ENCODE measurements around the gene SPARC.
"Not testable (repeated sequence)": the region's sequence is repeated elsewhere in the genome, so short reads cannot be mapped to it uniquely, and the experiment has no call there.

SPARC gene, protein sequence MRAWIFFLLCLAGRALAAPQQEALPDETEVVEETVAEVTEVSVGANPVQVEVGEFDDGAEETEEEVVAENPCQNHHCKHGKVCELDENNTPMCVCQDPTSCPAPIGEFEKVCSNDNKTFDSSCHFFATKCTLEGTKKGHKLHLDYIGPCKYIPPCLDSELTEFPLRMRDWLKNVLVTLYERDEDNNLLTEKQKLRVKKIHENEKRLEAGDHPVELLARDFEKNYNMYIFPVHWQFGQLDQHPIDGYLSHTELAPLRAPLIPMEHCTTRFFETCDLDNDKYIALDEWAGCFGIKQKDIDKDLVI

DNA sequence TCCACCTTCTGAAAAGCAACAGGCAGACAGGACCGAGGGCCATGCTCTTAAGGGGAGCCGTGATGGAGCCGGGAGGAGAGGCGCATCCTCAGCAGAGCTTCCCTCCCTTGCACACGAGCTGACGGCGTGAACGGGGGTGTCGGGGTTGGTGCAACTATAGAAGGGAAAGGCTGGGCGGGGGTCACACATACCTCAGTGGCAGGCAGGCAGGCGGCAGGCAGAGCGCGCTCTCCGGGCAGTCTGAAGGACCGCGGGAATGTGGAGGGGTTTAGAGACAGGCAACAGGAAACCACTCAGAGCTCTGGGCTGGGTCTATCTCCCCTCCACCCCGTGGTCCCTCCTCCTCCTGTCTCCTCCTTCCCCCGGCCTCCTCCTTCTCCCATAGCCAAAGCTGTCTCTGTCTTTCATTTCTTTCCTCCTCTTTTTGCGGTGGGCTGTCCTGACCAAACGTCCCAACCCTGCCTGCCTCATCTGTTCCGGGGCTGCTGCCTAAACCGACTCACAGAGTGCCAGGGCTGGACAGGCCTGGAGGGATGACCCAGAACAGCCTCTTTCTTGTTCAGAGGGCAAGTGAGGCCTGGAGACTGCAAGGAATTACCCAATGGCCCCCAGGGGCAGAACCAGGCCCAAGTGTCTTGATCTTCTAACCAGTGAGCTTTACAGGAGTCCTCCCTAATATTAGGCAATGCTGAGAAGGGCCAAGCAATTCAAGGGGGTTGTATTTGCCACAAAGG lies at the start of gene SPARC:
TSS of gene SPARC (minus strand) at position 242 of the 734 bp plus-strand sequence. CDS start 10,727 bp downstream, outside the sequence.
- FAIRE-seq = no peak

DNA sequence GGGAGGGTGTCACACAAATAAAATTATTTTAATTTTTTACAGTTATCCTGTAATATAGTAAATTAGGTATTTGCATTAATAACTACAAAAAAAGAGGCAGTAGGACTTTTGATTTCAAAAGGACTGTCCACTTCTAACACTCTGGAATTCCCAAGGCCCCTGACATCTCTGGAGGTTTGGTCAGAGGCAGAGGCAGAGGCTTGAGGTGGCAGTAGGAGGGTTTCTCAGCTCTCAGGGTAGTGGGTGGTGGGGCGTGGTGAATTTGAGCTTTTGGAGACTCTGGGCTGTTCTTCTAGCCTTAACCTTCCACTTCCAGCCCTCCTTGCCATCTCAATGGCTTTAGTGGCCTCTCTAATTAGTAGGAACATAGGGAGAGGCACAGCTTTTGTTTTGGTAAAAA lies 48.9 kb upstream of the SPARC start:
- no peak for FAIRE-seq

DNA sequence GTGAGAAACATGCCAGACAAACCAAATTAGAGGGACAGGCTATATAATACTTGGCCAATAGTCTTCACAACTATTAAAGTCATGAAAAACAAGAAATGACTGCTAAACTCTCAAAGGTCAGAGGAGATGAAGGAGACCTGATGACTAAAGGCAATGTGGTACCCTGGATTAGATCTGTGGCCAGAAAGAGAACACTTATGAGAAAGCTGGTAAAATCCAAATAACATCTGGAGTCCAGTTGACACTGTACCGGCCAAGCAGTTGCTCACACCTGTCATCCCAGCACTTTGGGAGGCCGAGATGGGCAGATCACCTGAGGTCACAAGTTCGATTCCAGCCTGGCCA lies 47.3 kb upstream of the SPARC start:
- FAIRE-seq = no peak

DNA sequence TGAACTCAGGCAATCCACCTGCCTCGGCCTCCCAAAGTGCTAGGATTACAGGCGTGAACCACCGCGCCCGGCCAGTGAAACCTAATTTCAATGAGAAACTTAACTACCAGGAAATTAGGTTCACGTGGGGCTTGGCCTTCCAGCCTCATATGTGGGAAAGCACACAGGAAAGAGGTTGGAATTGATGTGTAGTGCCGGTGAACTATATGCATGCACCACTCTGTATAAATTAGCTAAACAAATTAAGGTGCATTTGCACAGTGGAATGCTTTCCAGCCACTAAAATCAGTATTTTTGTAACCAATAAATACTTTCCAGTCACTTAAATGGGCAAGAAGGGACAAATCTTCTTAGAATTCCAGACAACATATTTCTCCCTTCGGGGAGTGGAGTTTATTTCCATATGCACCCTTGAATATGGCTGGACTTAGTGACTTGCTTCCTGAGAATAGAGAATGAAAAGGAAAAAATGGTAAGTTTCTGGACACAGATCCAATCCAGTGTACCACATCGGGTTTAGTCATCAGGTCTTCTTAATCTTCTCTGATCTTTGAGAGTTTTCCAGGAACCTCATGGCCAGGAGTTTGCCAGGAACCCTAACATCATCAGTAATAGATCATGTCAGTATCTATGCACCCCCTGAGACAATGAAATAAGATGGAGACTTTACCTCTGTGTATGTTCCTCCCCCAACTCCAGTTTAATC lies 46.8 kb upstream of the SPARC start:
- FAIRE-seq = no peak

DNA sequence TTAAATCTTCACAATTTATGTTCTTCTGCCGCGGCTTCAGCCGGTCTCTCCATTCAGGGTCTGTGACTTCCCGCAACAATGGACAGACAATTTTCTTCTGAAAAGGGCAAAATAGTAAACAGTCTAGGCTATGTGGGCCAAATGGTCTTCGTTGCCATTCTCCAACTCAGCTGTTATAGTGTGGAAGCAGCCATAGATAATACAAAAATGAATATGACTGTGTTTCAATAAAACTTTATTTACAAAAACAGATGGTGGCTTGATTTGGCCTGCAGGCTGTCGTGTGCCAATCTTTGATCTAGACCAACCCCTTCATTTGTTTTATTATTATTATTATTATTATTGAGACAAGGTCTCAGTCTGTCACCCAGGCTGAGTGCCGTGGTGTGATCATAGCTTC lies 43.7 kb upstream of the SPARC start:
- FAIRE-seq = no peak

DNA sequence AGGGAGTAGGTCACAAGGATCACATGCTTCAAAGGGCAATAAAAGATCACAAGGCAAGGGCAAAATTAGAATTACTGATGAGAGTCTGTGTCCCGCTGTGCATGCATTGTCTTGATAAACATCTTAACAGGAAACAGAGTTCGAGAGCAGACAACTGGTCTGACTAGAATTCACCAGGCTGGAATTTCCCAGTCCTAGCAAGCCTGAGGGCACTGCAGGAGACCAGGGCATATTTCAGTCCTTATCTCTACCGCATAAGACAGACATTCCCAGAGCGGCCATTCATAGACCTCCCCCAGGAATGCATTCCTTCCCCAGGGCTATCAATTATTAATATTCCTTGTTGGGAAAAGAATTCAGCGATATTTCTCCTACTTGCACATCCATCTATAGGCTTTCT lies 42.9 kb upstream of the SPARC start:
- not testable (repeated sequence) for FAIRE-seq

DNA sequence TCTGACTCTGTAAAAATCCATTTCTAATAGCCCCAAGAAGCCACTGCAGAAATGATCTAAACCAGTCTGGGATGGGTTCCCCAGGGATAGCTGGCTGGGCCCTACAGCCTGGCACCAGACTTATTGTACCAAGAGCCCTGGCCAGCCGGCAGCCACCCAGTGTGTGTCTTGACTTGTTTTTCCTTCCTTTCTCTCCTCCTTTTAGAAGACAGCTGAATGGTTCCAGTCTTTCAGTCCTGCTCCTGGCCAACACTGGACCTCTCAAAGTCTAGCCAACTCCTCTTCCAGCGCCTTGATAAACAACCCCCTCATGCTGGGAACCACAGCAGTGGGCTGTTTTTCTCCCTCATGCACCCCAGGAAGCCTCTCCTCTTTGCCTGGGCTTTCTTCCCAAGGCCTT lies 37.6 kb upstream of the SPARC start:
- FAIRE-seq = no peak

DNA sequence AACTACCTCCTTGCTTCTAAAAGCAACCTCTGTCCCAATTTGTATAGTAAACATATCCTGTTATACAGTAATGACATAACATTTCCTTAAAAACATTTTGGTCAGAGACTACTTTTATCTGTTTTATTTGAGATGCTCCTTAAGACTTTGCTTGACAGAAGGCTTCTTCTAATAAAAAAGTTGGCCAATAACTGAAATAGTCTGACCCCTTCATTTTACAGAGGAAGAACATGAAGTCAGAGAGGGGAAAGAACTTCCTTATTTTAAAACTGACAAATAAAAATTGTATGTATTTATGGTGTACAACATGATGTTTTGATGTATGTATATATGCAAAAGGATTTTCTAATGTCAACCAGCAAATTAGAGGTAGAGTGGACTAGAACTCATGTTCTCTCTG lies 35.8 kb upstream of the SPARC start:
- no peak for FAIRE-seq

DNA sequence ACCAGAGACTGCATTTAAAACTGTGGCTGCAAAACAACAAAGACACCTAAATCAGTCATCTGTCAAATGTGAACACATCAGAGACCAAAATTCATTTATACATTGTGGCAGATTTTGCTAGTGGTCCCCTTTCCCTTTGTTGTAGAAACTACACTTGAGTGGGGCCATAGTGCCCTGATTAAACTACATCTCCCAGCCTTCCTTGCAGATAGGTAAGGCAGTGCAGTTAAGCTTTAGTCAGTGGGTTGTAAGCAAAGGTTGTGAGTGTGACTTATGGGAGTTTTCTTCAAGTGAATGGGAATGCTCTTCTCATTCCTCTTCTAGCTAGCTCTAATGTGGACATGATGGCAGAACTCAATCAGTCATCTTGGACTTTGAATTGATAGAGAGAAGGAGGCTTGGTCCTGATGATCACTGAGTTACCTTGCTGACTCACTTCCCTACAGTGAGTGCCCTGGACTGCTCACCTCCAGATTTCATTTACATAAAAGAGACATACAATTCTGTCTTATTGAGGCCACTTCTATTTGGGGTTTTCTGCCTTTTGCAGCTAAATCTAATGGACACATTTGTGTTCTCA lies 35.2 kb upstream of the SPARC start:
- no peak for FAIRE-seq

DNA sequence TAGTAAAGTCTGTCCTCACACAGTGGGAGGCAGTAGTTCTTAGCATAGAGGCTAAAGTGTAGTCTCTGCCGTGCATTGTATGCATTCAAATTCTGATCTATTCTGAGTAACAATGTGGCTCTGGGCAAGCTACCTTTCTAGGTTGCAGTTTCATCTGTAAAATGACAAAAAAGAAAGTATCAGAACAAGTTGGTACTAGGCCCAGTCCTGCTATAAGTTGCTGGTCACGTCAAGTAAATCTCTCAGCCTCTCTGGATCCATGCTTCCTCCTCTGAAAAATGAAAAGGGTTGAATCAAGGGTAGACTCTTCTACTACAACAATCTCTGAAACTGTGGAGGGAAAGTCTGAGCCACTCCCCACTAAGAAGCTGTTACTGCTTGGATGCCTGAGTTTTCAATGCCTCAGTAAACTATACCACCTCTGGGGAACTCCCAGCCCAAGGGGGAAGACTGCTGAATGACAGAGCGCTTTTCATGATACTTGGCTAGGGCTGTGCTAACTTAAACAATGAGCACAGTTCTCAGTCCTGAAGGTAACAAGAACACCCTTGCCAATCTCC lies 34.5 kb upstream of the SPARC start:
- no peak for FAIRE-seq

DNA sequence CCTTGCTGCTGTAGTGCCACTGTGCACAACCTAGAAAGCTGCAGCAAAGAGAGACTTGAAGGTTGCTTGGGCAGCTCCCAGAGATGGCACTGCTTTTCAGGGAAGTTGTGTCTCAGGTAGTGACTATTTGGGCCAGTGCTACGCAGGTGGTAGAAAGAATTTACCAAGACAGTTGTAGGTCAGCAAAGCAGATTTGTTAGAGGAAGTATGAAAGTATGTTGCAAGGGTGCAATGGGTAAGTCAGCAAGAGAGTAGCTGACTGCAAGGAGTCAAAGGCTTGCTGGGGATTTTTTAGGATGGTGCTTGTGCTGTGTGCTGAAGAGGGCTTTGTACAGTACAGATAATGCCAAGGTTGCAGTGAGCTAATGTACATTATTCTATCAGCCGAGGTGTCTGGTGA lies 33.5 kb upstream of the SPARC start:
- FAIRE-seq = no peak

DNA sequence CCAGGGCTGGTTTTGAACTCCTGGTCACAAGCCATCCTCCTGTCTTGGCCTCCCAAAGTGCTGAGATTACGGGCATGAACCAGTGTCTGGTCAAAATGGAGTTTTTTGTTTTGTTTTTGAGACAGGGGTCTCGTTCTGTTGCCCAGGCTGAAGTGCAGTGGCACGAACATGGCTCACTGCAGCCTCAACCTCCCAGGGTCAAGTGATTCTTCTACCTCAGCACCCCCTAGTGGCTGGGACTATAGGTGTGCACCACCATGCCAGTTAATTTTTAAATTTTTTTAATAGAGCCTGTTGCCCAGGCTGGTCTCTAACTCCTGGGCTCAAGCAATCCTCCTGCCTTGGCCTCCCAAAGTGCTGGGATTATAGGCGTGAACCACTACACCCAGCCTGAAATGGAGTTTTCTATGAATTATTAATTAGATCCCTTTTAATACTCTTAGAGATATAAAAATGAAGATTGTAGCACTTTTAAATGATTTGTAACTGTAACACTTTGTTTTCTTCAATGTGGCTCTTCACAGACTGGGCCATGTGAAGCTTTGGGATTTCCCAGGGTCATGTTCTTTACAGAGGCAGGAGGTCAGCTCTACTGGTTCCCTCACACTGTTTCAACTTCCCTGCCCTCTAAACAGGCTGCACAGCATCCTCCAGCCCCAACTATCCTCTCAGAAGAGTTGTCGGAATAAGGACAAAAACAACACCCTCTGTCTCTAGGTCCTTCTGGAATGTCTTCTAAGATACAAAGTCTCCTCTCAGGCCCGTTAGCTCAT lies 32.7 kb upstream of the SPARC start:
- FAIRE-seq = no peak

DNA sequence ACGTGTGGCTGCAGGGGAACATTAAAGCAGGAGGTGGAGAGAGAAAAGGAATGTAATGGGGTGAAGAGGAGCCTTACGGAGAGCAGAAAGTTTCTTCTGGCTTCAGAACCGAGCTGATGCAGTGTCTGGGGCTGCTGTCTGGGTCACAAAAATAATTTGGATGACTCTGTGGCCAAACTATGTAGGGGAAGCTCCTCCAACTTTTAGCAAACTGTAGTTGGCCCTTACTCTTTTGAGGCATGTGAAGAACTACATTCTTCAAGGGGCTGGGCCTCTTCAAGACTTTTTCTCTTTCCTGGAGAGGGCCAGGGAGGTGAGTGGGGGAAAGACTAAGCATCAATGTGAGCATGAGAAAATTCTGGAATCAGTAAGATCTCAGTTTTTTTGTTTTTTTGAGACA lies 31.9 kb upstream of the SPARC start:
- no peak for FAIRE-seq

DNA sequence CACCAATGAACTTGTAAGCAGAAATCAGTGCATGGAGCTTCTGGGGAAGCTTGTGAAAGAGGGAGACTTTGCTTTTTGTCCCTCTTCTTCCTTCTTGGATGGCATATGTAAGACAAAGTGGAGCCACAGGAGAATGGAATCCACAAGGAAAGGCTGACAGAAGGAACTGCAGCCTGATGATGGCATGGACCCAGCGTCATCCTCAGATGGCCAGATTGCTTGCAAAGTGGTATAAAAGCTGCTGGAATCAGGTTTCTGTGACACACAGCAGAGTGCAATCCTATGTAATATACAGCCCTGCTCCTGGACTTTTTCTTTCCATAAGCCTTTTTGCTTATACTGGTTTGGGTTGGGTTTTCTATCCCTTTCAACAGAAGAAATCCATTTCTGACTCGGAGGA lies 31.4 kb upstream of the SPARC start:
- FAIRE-seq = no peak

DNA sequence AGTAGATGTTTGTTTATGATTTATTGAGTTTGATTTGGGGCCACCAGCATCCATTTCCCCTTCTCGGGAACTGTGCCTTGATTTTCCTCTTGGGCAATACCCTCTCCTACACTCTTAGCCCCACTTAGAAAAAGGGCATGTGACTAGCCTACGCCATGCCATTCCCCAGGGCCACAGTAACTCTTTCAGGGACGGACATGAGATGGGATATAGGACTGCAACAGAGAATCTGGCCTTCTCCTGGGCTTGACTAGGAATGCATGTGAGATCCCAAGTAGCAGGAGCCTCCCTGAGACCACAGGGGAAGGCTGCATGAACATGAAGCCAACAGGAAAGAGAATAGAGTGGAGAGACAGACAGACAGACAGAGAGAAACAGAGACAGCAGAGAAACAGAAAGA lies 30.7 kb upstream of the SPARC start:
- FAIRE-seq = no peak

DNA sequence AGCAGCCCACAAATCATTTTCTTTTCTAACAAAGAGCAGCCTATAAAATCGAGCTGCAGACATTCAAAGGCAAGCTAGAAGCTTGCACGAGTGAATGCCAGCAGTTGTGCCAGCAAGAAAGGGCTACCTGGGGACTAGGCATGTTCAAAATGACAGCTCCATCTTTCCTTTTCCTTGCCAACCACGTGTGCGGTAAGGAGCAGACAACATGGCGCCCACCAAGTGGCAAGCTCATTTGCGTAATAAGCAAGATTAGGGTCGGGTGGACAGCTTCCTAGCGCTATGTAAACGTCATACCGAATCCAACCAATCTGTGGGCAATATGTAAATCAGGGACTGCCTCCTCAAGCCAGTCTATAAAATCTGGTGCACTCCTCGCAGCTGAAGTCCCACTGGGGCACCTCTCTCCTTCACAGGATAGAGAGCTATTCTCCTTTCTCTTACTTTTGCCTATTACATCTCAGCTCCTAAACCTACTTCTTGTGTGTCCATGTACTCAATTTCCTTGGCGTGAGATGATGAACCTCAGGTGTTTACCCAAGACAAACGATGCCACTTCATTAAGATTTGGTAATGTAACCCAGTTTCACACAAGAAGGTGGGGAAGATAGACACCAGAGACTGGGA lies 22.5 kb upstream of the SPARC start:
- FAIRE-seq = no peak

DNA sequence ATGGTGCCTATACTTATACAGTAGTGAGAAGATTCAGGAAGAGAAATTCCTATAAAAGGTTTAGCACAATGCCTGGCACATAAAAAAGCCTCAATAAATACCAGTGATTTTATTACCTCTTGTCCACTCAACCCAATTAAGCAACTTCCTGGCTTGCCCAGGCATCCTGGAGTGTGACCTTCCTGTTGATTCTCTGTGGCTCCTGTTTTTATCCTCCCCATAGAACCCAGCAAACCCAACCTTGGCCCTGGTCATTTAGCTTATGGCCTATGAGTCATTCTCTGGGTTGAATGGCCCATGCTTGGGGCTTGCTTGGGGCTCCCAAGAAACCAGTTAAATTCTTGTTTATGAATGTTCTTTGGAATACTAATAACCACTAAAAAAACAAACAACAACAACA lies 21.4 kb upstream of the SPARC start:
- FAIRE-seq = no peak

DNA sequence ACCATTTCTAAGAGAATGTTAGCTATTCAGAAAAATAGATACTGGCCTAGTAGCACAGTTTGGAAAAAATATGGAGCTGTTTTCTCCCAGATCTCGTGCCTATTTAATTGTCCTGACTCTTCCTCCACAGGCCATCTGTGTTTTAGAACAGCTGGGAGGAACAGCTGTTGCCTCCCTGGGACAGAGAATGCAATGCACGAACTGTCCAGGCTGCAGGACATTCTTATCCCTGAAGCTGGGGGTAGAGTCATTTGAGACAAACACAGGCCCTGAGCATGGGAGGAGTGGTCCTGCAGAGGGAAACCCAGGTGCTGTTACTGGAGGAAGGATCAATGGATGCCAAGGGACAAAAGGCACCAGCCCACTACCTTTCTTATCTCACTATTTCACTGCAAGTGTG lies 20.9 kb upstream of the SPARC start:
- FAIRE-seq = no peak

DNA sequence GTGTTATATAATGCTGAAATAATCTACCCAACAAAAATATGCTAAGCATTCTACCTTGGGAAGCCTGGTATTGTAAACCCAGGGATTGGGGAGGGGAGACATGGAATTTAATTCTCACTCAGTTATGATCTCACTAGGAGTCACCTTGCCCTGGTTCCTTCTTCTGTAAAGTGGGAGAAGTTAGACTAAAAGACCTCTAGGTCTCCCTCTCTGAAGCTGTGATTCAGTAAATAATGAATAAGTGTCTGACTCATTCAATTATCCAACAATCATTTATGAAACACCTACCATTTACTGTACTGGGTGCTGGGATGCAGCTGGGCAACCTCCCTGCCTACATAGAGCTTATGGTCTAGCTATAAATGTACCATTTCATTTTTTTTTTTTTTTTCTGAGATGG lies 20.2 kb upstream of the SPARC start:
- no peak for FAIRE-seq

DNA sequence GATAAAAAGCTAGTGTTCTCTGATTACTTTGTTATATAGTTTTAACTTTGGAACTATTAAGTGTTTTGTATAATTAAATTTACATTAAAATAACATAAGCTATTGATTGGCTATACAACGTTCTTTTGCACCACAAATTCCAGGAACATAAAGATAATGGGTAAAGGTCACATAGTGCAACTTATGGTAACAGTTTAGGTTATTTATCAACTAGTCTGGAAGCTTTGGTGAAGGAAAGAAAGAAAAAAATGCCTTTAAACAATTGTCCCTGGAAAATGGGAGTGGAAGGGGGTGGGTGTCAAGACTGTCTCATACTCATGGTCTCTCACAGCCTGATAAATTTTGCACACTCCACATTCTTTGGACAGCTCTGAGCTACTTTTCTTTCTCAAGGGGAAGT lies 17.1 kb upstream of the SPARC start:
- FAIRE-seq = no peak

DNA sequence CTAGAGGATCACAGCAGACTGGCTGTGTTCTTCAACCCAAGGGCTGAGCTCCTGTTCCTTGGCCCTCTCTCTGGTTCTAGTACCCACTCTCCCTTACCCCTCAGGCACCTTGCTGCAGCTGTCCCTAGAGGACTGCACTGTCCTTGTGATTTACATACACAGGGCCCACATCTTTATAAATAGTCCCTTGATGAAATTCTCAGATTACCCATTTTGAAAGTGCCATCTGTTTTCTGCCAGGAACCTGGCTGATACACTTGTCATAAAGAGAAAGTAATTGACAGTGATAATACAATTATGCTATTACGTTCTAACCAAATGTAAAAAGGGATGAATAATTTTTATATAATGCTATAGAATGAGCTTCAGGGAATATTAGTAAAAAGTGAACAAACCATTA lies 16.5 kb upstream of the SPARC start:
- no peak for FAIRE-seq

DNA sequence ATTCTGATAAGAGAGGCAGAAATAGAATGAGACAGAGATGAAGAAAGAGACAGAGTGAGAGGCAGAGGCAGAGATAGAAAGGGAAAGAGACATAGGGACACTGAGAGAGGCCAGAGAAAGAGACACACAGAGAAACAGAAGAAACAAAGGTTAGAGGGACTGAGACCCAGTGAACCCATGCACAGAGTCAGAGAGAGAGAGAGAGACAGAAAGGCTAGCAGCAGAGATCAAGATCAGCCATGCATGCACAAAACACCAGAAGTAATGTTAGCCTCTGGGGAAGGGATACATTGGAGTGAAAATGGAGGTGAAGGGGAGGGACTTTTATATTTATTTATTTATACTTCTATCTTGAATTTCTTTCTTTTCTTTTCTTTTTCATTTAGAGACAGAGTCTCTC lies 14.1 kb upstream of the SPARC start:
- no peak for FAIRE-seq

Measured in TTC549 (cell line).